Stimulated activated CD8-positive, alpha-beta memory T cell treated with anti-CD3 and anti-CD28 coated beads, Interleukin-12 subunit alpha, Interleukin-12 subunit beta, amount 100 ng/mL, for 24 hours (primary cell): ENCODE results near the gene DACH1.
"Not testable (repeated sequence)": the region's sequence is repeated elsewhere in the genome, so short reads cannot be mapped to it uniquely, and the experiment has no call there.

Experiments used
- DNase-seq: peaks from one replicate; pipeline ENCODE4 v3.0.0-alpha.2; 2020; ENCODE audit errors: extremely low read depth

Gene DACH1

DNA sequence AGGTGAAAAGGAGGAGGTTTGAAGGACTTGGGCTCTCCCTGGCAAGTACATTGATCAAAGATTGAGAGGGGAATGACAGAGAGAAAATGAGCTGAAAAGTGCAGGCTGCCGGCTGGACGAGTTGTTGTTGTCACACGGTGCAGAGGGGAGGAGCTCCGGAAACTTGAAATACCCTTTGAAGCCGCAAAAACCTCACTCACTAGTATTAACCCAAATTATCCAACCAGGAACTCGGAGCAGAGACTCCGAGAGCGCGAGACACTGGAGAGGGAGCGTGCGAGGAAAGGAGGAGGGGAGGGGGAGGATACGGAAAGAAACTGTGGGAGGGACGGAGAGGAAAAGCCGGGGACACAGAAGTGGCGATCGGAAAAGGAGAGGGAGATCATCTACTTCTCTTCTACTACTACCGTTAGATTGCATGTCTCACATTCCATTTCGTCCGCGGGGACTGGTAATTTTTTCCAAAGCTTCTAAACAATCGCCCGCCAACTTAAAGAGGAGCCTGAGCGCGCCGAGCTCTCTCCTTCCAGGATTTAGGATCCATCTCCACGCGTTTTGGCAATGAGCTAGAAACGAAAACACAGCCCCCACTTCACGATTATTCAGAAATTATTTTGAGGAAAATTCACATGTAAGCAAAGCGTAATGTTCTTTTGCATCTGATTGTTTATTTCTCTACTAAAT lies at the start of gene DACH1:
Gene DACH1, minus strand, starts transcription at position 74 of the 684 bp plus-strand sequence.
- no peak for DNase-seq

DNA sequence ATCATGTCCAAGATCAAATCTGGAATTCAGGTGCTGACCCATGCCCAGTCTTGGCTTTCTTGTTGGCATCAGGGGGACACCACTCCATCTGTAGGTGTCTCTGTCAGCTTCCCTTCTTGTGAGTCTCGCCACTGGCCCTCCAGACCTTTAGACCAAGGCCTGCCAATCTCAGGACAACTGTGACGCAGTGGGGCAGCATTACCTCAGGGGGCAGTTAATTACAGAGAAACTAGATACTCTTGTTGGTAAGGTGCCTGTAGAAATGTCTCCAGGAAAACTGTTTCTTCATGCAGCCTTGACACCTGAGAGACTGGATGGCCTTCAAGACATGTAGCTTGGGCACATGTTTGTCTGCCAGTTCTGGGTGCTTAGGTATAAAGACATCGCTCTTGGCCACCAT lies 46.7 kb upstream of the DACH1 start:
- no peak for DNase-seq

- no peak for DNase-seq
Observed at GRCh38 chr13:71912524-71912923, 45.5 kb upstream of the DACH1 start.

DNA sequence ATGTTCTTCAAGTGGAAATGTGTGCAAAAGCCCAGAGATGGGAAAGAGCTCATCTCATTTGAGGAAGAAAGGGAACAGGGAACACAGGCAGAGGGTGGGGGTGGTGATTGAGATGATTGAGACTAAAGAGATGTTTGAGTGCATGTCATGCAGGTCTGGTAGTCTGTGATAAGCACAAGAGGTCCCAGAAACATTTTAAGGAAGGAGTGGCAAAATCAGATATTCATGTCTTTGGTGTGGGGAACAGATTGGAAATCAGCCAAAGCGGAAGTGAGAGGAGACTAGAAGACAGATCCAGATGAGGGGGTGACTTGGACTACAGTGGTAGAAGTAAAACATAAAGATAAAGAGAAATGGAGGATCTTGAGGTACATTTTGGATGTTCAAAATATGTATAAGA lies 39.4 kb upstream of the DACH1 start:
- DNase-seq: no peak

DNA sequence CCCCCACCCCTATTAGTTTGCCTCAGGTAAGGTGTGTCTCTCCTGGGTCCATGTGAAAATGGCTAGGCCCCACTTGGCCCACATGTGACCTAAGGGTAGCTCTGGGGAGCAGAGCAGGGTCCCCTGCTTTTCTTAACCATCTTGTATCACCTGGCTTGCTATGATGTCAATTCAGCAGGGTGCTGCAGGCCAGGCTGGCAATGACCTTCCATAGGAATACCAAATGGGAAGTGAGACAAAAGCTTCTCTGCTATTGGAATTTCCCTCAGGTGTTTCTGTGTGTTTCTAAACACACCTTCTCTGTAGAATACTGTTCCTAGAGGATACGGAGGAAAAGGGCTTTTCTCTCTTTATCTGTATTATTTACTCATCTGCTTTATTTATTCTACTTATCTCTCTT lies 35.7 kb upstream of the DACH1 start:
- no peak for DNase-seq

- DNase-seq: not testable (repeated sequence)
Observed at GRCh38 chr13:71893506-71893905, 26.5 kb upstream of the DACH1 start.

GRCh38 chr13:71886880-71887279 lies 19.9 kb upstream of the DACH1 start:
- DNase-seq: no peak

DNA sequence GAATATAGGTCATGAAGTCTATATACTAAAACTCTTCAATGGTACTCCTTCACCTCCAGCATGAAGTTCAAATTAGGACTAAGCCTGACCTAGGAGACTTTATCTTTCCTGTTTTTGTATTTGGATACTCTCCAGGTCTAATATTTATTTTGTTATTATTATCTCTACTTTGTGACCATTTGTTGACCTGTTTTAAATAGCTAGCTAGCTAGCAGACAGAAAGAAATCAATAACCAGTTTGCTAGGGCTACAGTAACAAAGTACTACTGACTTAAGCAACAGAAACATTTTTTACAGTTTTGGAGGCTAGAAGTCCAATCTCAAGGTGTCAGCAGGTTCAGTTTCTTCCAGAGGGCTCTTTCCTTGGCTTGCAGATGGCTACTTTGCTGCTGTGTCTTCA lies 15.1 kb upstream of the DACH1 start:
- DNase-seq: no peak

DNA sequence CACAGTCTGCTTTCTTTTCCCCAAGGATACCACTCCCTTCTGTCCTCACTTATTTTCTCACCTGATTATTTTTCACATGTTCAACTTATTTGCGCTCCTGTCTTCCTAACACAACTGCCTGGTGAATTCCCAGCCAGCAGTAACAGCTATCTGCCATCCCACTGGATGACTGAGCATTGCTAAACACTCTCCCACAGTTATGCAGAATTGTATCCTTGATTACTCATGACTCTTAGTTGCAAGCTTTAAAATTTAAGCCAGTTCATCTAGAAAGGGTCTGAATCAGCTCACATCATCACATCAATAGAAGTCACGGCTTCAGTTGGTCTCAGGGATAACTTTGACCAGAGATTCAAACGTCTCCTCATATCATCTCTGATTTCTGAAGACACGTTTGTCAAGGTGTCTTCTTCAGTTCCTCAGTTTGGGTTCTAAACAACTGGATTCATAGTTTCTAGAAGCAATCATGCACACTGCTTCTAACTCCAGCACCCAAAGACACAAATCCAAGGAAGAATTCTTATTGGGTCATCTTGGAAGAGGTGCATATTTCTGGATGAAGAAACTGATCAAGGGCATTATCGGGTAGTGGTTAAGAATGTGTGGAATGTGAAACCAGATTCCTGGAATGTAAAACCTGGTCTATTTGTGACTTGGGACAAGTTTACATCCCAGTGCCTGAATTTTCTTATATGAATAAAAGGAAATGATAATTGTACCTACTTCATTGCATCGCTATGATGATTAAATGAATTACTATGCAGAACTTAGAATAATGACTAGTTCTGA lies 13.9 kb upstream of the DACH1 start:
- no peak for DNase-seq

- DNase-seq: no peak
Observed at GRCh38 chr13:71879808-71880344, 12.9 kb upstream of the DACH1 start.

DNA sequence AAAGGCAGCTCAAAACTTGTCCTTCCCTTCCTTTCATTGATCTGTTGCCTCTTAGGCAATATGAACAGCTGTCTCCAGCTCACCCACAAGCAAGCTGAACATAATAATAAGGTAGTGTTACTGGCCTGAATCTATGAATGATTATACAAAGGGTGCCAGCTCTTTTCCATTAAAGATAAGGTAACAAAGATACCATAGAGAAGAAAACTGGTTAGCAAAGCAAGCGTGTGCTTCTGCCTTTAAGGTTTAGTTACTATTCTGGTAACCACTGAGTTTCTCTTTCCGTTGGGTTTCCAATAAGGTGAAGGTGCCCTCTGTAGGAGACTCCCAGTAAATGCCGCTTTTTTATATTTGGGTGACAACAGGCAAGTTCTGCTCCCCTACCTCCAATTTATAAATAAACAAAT lies 12.1 kb upstream of the DACH1 start:
- DNase-seq: no peak

DNA sequence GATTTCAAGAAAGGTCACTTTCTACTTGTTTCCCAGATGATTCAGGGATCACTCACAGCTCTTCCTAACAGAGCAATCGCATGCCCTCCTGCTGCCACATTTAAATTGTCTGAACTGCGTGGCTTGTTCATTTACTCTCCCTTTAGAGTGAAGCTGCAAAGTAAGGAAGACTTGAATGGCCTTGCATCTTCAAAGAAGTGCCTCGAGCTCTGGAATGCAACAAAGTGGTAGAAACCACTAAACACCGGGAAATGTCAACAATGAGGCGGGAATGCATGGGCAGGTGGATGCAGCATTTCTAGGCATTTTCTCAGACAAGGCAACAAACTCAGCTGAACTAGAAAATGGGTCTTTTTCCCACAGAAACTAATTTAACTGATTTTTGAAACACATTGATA lies 10.3 kb upstream of the DACH1 start:
- no peak for DNase-seq

- DNase-seq: no peak
Observed at GRCh38 chr13:71876648-71877255, 9.7 kb upstream of the DACH1 start.

- no peak for DNase-seq
Observed at GRCh38 chr13:71875823-71876222, 8.8 kb upstream of the DACH1 start.

- no peak for DNase-seq
Observed at GRCh38 chr13:71874458-71874857, 7.5 kb upstream of the DACH1 start.

DNA sequence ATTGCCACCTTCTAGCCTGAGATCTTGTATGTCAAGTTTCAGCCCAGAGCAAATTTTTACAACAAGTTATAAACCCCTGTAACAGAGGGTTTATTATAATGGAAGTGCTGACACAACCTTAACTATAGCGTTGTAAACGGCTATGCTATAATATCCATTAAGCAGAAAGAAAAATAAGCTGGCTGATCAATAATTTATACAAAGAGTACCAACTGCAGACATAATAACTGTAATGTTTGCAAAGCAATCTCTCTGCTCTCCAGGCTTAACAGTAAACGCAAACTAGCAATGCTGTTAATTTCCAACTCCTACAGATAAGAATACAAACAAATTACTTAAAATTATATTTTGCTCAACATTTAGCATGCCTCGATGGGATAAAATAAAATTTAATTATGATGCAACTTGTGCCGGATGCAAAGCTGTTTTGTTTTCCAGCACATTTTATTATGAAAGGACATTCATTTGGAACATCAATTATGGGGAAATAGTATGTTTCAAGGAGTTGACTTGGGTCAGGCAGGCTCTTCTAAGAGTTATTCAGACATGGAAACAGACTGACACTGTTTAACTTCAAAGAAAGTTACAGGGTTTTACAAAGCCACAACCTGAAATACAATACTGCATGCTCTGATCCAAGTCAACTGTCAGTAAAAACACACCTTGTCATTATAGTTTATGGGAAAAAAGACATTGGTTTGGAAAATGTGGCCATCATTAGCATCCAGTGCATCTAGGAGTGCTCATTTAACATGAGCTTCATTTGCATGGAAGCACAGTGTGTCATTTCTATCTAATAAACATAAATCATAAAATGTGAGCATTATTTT lies 6.6 kb upstream of the DACH1 start:
- DNase-seq: no peak

DNA sequence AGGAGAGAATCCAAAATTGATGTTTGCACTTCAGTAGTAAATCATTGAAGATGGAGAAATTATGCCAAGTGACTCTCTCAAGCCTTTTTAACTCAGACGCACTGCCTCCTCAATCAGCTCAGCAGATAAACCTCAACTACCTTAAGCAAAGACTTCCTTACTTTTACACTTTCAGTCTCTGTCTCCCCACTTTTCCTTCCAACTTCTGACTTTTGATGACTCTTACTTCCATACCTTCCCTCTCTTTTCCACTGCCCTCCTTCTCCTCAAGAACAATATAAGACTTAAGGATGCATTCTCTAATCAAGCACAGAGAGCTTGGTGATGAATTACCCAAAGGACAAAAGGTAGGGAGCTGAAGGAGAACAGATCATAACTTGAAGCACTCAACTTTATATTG lies 4.8 kb upstream of the DACH1 start:
- no peak for DNase-seq

GRCh38 chr13:71871176-71871754 lies 4.3 kb upstream of the DACH1 start:
- no peak for DNase-seq

DNA sequence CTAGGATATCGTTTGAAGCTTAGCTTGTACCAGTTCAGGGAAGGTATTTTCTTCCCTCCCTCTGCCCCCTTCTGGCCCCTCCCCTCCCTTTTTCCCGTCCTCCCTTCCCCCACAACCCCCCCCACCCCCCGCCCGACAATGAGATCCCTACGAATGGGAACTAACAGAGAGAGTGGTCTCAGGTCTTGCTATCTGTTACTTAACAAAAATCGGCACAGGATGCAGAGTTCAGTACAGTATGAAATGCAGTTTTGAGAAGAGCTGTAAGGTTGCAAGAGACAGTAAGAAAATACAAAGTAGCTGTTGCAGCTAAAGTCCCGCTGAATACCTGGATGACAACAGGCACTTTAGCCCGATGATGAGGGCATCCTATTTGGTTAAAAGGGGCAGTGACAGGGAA lies 3.1 kb upstream of the DACH1 start:
- DNase-seq: no peak

DNA sequence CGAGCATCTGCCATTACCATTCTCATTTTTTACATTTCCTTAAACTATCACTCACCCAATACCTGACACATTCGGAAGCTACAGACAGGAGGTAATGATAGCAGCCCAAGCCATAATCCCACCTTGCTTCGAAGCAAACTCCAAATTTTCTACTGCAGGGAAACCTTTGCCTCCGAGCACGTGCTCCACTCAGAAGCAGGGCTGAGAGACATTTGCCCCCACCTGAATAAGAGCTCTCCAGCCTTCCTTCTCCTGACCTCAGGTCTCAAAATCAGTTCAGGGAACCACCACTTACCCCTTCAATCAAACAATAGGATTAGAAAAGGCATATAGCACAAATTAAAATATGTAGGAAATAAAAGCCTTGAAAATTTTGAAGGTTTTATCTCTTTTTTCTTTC lies 2.3 kb upstream of the DACH1 start:
- no peak for DNase-seq

- DNase-seq: no peak
Observed at GRCh38 chr13:71866335-71867130, 471 bp downstream of the DACH1 start.
